ENCODE results near the gene HMG20B. TPM values are rescaled to one million over a fixed set of nuclear protein-coding genes. Genes with fewer than 3 reads are reported as not detected.

The HMG20B gene
- total and polyA plus RNA-seq, 4 donors, result 66.3 to 175 (median 67.8) TPM

- Histone ChIP-seq H3K27ac (ENCODE audit: low read depth in 1 of 2, low read length in 2 of 2) (no peak overlapping the region), H3K9me3 (ENCODE audit: control insufficient read depth, low read length) (no peaks in the 10 kb centered on the region), H3K4me3 (ENCODE audit: low read length in 2 of 2) (no peak overlapping the region), H3K27me3 (ENCODE audit: control insufficient read depth in 1 of 2, insufficient read depth in 2 of 2, low read length in 1 of 2) (no peaks in the 10 kb centered on the region), H3K4me1 (ENCODE audit: control insufficient read depth in 1 of 2, insufficient read depth in 2 of 2, low read length in 2 of 2) (no peaks in the 10 kb centered on the region), H3K36me3 (ENCODE audit: control insufficient read depth in 1 of 2, insufficient read depth in 2 of 2, low read length in 1 of 2) (no peaks in the 10 kb centered on the region)
- ATAC-seq (ENCODE audit: low FRiP score) (peak; percentile 1), DNase-seq (peak; percentile 95 to 96)
- 60% methylated on average over 53 to 55 of the region's 55 CpGs for whole genome bisulfite sequencing, 2 donors
- intact Hi-C loops (cut with DNase I), result loop anchor here in 1 of 2 donors (5.0 kb wide), 1 partner anchor 33 kb away; the partner anchor contains the start of gene TBXA2R
Observed at GRCh38 chr19:3573858-3574637, 1.3 kb downstream of the HMG20B start.

DNA sequence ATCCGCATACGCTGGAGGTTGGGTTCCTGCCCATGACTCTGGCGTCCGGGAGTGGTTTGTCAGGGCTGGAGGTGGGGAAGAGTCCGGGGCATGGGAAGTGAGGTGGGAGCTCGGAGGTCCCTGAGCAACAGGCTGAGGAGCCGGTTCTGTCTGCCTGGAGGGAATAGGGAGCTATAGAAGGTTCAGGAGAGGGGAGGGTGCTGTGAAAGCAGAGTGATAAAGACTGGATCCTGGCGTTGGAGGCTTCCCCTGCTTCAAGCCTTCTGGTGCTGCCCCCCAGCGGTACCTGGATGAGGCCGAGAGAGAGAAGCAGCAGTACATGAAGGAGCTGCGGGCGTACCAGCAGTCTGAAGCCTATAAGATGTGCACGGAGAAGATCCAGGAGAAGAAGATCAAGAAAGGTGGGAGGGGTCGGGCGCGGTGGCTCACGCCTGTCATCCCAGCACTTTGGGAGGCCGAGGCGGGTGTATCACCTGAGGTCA is 2.6 kb downstream of the HMG20B start:
- peaks cover 0 to under 1% of the 10 kb centered on the region in 2 donors for H3K4me1 ChIP-seq (ENCODE audit: control insufficient read depth in 1 of 2, insufficient read depth in 2 of 2, low read length in 2 of 2)
- intact Hi-C loops (cut with DNase I), result no loop called here

GRCh38 chr19:3575949-3576673 is 3.4 kb downstream of the HMG20B start:
- Histone ChIP-seq H3K4me1 (ENCODE audit: control insufficient read depth in 1 of 2, insufficient read depth in 2 of 2, low read length in 2 of 2) (peaks cover 0 to 4% of the 10 kb centered on the region in 2 donors), H3K27ac (ENCODE audit: low read depth in 1 of 2, low read length in 2 of 2) (no peak overlapping the region), H3K36me3 (ENCODE audit: control insufficient read depth in 1 of 2, insufficient read depth in 2 of 2, low read length in 1 of 2) (no peaks in the 10 kb centered on the region), H3K9me3 (ENCODE audit: control insufficient read depth, low read length) (no peaks in the 10 kb centered on the region), H3K4me3 (ENCODE audit: low read length in 2 of 2) (no peak overlapping the region), H3K27me3 (ENCODE audit: control insufficient read depth in 1 of 2, insufficient read depth in 2 of 2, low read length in 1 of 2) (no peaks in the 10 kb centered on the region)
- peak in 1 of 2 donors; percentile 50 for DNase-seq
- intact Hi-C loops (cut with DNase I), result no loop called here
- 85 to 89% methylated on average over 28 to 29 of the region's 29 CpGs for WGBS, 2 donors
- no peak for ATAC-seq (ENCODE audit: low FRiP score)

More for the DNA sequence above, 2.6 kb downstream of the HMG20B start:
- no peaks in the 10 kb centered on the region for H3K9me3 ChIP-seq (ENCODE audit: control insufficient read depth, low read length)
- H3K27me3 ChIP-seq (ENCODE audit: control insufficient read depth in 1 of 2, insufficient read depth in 2 of 2, low read length in 1 of 2), result no peaks in the 10 kb centered on the region
- no peak overlapping the region for H3K4me3 ChIP-seq (ENCODE audit: low read length in 2 of 2)
- ATAC-seq (ENCODE audit: low FRiP score) (no peak), DNase-seq (no peak)
- no peak overlapping the region for H3K27ac ChIP-seq (ENCODE audit: low read depth in 1 of 2, low read length in 2 of 2)
- no peaks in the 10 kb centered on the region for H3K36me3 ChIP-seq (ENCODE audit: control insufficient read depth in 1 of 2, insufficient read depth in 2 of 2, low read length in 1 of 2)
- WGBS, 2 donors, result 91 to 92% methylated on average over 19 of the region's 19 CpGs

DNA sequence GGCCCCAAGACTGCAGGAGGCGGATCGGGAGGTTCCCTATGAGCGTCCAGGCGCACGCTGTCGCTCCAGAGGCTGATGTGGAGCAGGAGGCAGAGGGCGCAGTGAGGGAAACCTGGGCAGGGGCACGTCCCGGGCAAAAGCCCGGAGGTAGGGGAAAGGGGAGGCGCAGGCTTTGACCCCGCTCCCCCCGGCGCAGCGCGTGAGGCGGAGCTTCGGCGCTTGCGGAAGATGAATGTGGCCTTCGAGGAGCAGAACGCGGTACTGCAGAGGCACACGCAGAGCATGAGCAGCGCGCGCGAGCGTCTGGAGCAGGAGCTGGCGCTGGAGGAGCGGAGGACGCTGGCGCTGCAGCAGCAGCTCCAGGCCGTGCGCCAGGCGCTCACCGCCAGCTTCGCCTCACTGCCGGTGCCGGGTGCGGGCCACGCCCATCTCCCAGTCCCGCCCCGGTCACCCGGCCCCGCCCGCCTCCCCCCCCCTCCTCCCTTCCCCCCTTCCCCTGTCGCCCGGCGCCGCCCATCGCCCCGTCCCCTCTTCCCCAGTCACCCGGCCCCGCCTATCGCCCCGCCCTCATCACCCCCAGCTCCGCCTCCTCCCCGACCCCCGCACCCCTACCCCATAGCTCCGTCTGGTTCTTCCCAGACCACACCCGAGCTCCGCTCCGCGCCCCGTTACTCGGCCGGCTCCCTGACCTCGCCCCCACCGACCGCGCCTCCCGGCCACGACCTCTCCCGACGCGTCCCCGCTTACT is 4.1 kb downstream of the HMG20B start:
- Histone ChIP-seq H3K9me3 (ENCODE audit: control insufficient read depth, low read length) (no peaks in the 10 kb centered on the region), H3K36me3 (ENCODE audit: control insufficient read depth in 1 of 2, insufficient read depth in 2 of 2, low read length in 1 of 2) (no peaks in the 10 kb centered on the region), H3K4me1 (ENCODE audit: control insufficient read depth in 1 of 2, insufficient read depth in 2 of 2, low read length in 2 of 2) (peaks cover 0 to 4% of the 10 kb centered on the region in 2 donors), H3K27ac (ENCODE audit: low read depth in 1 of 2, low read length in 2 of 2) (no peak overlapping the region), H3K27me3 (ENCODE audit: control insufficient read depth in 1 of 2, insufficient read depth in 2 of 2, low read length in 1 of 2) (no peaks in the 10 kb centered on the region), H3K4me3 (ENCODE audit: low read length in 2 of 2) (no peak overlapping the region)
- intact Hi-C loops (cut with DNase I), result no loop called here
- no peak for ATAC-seq (ENCODE audit: low FRiP score)
- 33 to 35% methylated on average over 49 to 72 of the region's 78 CpGs for WGBS, 2 donors
- DNase-seq, result peak; percentile 79 to 86

- ATAC-seq (ENCODE audit: low FRiP score), result no peak
- H3K4me1 ChIP-seq (ENCODE audit: control insufficient read depth in 1 of 2, insufficient read depth in 2 of 2, low read length in 2 of 2), result peaks cover 0 to 4% of the 10 kb centered on the region in 2 donors
- no peaks in the 10 kb centered on the region for H3K9me3 ChIP-seq (ENCODE audit: control insufficient read depth, low read length)
- no peaks in the 10 kb centered on the region for H3K27me3 ChIP-seq (ENCODE audit: control insufficient read depth in 1 of 2, insufficient read depth in 2 of 2, low read length in 1 of 2)
- intact Hi-C loops (cut with DNase I), result no loop called here
- no peak overlapping the region for H3K4me3 ChIP-seq (ENCODE audit: low read length in 2 of 2)
- H3K27ac ChIP-seq (ENCODE audit: low read depth in 1 of 2, low read length in 2 of 2), result no peak overlapping the region
- DNase-seq, result peak in 1 of 2 donors; percentile 56
- 89 to 91% methylated on average over 54 to 60 of the region's 60 CpGs for WGBS, 2 donors
- H3K36me3 ChIP-seq (ENCODE audit: control insufficient read depth in 1 of 2, insufficient read depth in 2 of 2, low read length in 1 of 2), result no peaks in the 10 kb centered on the region
Observed at GRCh38 chr19:3577723-3578344, 5.1 kb downstream of the HMG20B start.

DNA sequence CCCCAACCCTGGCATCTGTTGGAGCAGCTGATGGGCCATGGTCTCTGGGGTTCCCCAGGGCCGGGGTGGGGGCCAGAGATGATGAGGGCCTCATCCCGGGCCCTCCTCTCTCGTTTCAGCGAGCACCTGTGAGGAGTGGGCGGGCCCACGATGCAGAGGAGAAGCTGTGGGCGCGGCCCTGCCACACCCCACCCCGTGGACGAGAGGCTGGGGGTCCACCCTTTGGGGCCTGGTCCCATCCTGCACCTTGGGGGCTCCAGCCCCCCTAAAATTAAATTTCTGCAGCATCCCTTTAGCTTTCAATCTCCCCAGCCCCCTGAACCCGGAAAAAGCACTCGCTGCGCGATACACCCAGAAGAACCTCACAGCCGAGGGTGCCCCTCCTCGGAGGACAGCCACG is 5.6 kb downstream of the HMG20B start:
- intact Hi-C loops (cut with DNase I), result no loop called here

DNA sequence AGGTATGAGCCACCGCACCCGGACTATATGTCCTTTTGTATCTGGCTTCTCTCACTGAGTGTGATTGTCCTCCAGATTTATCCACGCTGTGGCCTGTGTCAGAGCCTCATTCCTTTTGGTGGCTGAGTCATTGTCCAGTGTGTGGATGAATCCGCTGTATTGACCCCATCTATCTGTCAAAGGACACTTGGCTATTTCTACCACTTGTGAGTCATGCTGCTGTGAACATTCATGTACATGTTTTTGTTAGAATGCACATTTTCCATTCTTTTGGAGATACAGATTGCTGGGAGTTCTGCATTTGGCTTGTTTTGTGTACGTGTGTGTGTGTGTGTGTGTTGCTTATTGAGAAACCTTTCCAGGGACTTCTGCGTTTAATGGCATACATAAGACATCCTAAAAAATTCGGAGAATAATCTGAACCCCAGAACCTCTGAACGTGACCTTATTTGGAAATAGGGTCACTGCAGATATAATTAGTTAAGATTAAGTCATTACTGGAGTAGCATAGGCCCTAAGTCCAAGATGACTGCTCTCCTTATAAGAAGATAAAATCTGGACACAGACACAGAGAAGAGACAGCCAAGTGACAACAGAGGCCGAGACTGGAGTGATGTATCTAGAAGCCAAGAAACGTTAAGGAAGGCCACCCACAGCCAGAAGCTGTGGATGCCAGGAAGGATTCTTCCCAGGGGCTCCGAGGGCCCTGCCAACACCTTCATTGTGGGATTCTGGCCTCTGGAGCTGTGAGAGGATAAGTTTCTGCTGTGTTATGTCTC is 7.6 kb downstream of the HMG20B start:
- DNase-seq, result no peak
- H3K4me3 ChIP-seq (ENCODE audit: low read length in 2 of 2), result no peak overlapping the region
- 27 to 31% methylated on average over 11 of the region's 11 CpGs for WGBS, 2 donors

More for the DNA sequence above, 5.6 kb downstream of the HMG20B start:
- no peak for DNase-seq
- Histone ChIP-seq H3K4me1 (ENCODE audit: control insufficient read depth in 1 of 2, insufficient read depth in 2 of 2, low read length in 2 of 2) (peaks cover 0 to 4% of the 10 kb centered on the region in 2 donors), H3K4me3 (ENCODE audit: low read length in 2 of 2) (no peak overlapping the region), H3K27me3 (ENCODE audit: control insufficient read depth in 1 of 2, insufficient read depth in 2 of 2, low read length in 1 of 2) (no peaks in the 10 kb centered on the region), H3K9me3 (ENCODE audit: control insufficient read depth, low read length) (no peaks in the 10 kb centered on the region), H3K27ac (ENCODE audit: low read depth in 1 of 2, low read length in 2 of 2) (no peak overlapping the region), H3K36me3 (ENCODE audit: control insufficient read depth in 1 of 2, insufficient read depth in 2 of 2, low read length in 1 of 2) (no peaks in the 10 kb centered on the region)
- 87 to 89% methylated on average over 17 of the region's 17 CpGs for WGBS, 2 donors
- no peak for ATAC-seq (ENCODE audit: low FRiP score)

More for the DNA sequence above, 7.6 kb downstream of the HMG20B start:
- Histone ChIP-seq H3K27ac (ENCODE audit: low read depth in 1 of 2, low read length in 2 of 2) (no peak overlapping the region), H3K36me3 (ENCODE audit: control insufficient read depth in 1 of 2, insufficient read depth in 2 of 2, low read length in 1 of 2) (no peaks in the 10 kb centered on the region), H3K9me3 (ENCODE audit: control insufficient read depth, low read length) (no peaks in the 10 kb centered on the region), H3K27me3 (ENCODE audit: control insufficient read depth in 1 of 2, insufficient read depth in 2 of 2, low read length in 1 of 2) (no peaks in the 10 kb centered on the region), H3K4me1 (ENCODE audit: control insufficient read depth in 1 of 2, insufficient read depth in 2 of 2, low read length in 2 of 2) (peaks cover 0 to 4% of the 10 kb centered on the region in 2 donors)
- ATAC-seq (ENCODE audit: low FRiP score), result no peak
- intact Hi-C loops (cut with DNase I), result no loop called here
